HS-27A (cell line): ENCODE data around the gene ACTR3C.

Experiments
- DNase-seq: peaks from one replicate; pipeline ENCODE4 v3.0.0-alpha.2; 2012; ENCODE audit warnings: low read depth, missing footprints

ACTR3C gene

DNA sequence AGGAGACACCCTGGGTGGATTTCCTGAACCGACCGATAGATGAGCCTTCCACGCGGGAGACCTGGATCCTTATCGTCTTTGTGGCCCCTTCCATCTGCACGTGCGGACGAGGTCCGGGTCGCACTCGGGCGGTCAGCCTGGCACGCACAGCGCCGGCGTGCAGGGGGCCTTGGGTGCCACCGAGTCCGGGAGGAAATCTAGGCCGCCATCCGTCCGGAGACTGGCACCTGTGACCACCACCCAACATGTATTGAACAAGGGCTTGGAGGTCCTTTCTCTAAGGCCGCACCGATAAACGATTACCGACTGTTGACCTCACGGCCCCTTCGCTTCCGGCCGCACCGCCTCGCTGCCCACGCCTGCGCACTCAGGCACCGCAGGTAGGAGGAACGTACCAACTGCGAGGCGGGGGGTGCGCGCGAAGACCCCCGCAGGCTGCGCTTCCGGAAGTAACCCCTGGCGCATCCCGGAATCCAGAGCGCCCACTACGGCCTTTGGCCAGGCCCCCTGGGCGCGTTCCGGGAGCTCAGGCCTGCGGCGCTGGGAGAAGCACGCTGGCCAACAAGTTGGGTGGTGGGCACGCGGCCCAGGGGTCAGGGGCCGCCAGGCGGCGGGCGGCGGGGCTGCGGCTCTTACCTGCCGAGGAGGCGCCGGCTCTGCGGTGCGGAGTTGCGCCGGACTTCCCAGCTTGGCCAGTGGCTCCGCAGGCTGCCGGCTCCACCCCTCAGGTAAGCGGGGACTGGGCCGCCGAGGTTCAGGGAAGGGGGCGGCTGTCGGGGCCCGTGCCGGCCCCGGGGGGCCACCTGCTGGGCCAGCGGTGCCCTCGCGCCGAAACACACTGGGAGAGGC is at the start of gene ACTR3C, which contains the start of gene LRRC61:
Gene ACTR3C (minus strand): TSS at position 713 of the 849 bp plus-strand sequence. CDS start 28,249 bp downstream, outside the sequence.
Gene LRRC61 (plus strand): TSS at position 523 of the 849 bp plus-strand sequence. CDS start 13,507 bp downstream, outside the sequence.
- DNase-seq, result no peak

- no peak for DNase-seq
These were observed 49.1 kb upstream of the ACTR3C start for GRCh38 chr7:150372271-150373048.

DNA sequence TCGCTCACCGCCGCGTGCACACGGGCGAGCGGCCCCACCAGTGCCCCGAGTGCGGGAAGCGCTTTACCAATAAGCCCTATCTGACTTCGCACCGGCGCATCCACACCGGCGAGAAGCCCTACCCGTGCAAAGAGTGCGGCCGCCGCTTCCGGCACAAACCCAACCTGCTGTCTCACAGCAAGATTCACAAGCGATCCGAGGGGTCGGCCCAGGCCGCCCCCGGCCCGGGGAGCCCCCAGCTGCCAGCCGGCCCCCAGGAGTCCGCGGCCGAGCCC is 48.6 kb upstream of the ACTR3C start:
- no peak for DNase-seq

GRCh38 chr7:150371131-150371995 is 48.0 kb upstream of the ACTR3C start:
- no peak for DNase-seq

- DNase-seq, result no peak
These were observed 47.3 kb upstream of the ACTR3C start for GRCh38 chr7:150370612-150371071.

DNA sequence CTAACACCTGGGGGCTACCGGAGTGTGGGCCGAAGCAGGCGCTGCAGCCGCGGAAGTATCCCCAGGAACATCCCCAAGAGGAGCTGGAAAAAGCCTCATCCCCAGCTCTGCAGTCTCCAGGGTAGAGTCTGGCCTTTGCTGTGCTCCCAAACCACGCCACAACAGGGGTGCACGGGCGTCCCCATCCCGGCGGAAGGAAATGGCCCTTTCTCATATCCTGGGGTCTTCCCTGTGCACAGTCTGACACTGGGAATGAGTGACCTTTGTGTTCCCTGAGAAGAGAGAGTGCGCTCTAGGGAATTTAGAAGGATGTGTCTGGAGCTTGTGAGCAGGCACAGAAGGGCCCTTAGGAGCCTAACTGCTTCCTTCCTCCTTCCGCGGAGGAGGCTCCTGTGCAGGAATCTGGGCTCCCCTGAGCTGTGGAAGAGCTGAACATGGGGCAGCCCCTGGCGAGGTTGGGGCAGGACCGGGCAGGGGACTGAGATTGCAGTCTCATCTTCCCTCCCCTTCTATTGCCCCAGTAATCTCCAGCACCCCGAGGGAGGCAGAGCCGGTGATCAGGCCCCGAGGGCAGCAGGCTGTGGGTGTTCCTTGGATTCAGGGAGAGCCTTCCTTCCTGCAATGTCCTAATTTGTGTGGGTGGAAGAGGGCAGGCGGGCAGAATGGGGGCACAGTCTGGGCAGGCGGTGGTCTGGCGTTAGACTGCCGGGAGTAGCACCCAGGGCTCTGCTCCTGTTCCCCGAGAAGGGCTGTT is 46.6 kb upstream of the ACTR3C start:
- no peak for DNase-seq

GRCh38 chr7:150368884-150369747 is 45.8 kb upstream of the ACTR3C start:
- no peak for DNase-seq

DNA sequence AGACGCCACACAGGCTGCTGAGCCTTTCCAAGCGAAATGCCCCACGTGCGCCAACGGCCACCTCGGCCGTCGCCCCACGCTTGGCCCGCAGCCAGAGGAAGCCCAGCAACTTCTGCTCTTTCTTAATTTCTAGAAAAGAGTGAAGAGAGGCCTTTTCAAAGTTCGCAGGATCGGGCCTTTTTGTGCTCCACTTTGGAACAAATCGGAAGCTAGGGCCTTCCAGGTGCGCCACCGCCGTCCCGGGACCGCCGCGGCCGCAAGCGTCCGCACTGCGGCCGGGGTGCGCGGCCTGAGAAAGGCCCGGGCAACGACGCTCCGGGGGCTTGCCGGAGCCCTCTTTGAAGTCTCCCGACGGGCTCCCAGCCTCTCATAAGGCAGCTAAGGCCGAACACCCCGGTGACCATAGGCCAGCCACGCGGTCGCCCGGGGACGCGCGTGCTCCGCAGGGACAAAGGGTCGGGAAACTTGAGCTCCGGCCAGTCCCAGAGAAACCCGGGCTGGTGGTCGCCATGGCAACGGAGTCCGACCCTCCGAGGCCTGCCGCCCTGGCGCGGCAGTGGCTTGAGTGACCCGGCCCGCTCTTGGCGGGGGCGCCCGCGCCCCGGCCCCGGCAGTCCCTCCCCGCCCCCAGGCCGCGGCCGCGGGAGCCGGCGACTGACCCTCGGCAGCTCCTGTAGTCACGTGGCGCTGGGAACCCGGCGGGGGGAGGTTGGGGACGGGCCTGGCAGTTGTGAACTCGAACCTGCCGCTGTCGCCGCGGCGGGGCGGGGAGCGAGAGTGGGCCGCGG is 44.9 kb upstream of the ACTR3C start, which contains the start of gene REPIN1:
Gene REPIN1 (plus strand): TSS at position 727 of the 788 bp plus-strand sequence. CDS start 890 bp downstream, outside the sequence.
- no peak for DNase-seq

GRCh38 chr7:150367677-150368095 is 44.3 kb upstream of the ACTR3C start:
- DNase-seq, result no peak

DNA sequence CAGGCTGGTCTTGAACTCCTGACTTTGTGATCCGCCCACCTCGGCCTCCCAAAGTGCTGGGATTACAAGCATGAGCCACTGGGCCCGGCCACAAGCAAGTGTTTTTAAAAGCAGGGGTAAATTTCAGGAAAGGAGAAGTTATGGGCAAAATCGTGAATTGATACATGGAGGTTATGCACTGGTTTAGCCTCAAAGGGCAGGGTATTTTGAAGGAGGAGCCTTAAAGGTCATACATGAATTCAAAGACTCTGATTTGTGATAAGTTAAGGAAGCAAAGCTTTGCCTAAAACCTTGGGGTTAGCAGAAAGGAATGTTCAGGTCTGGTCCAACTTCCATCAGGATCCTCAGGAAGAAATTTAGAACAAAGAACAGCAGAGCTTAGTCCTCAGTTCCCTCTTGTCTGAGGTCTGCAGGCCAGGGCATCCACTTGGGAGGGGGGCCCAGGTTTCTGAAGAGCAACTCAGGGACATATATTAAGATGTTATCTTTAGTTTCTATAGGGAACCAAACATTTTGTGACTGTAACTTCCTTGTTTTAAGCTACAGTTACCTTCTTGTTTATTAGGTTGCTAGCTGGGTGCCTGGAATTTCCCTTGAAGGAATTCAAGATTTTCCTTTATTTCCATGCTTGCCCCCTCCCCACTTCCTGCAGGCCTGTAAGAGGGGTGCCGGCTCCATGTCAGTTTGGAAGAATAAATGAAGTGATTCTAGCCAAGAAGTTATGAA is 42.5 kb upstream of the ACTR3C start:
- DNase-seq, result no peak

DNA sequence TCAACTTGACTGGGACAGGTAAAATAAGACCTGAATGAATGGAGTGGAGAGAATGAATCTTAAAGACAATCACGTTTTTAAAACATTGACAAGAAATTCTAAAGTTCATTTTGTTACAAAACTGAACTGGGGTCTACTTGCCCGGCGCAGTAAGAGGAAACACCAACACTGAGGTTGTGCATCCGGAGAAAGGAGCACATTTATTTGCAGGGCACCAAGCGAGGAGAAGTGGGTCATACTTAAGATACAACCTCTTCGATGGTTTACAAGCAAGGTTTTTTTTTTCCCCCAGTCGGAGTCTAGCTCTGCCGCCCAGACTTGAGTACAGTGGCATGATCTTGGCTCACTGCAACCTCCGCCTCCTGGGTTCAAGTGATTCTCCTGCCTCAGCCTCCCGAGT is 41.8 kb upstream of the ACTR3C start:
- DNase-seq, result no peak

DNA sequence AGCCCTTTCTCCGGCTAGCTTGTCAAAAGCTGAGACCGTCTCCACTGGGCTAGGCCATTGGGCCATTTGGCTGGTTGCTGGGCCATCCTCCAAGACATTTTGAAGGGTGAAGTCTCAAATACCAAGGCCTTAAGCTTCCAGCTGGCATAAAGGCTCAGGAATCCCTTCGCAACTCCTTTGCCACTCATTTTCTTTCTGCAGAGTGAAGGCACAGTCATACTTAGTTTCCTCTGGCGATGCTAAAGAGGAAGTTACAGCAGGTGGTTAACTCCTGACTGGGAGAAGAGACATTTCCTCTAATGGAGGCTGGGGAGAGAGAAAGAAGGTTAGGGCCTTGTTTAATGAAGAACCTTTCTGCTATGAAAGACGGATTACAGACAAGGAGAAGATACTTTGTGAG is 40.5 kb upstream of the ACTR3C start:
- no peak for DNase-seq

DNA sequence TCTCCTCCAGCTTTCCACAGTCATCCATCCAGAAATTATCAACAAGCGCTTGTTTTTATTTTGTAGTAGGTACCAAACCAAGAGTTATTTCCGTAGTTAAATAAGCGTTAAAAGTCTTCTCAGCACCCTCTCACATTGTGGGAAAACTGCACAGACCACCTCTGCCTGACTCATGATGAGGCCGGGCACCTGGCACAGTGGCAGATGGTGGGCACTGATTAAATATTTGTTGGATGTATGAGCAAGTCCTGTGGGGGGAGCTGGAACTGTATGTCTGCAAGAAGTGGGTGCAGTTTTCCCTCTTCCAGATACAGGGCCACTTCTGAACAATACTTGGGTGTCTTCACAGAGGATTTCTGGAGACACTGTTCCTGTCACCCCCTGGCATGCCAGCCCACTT is 40.0 kb upstream of the ACTR3C start:
- no peak for DNase-seq

DNA sequence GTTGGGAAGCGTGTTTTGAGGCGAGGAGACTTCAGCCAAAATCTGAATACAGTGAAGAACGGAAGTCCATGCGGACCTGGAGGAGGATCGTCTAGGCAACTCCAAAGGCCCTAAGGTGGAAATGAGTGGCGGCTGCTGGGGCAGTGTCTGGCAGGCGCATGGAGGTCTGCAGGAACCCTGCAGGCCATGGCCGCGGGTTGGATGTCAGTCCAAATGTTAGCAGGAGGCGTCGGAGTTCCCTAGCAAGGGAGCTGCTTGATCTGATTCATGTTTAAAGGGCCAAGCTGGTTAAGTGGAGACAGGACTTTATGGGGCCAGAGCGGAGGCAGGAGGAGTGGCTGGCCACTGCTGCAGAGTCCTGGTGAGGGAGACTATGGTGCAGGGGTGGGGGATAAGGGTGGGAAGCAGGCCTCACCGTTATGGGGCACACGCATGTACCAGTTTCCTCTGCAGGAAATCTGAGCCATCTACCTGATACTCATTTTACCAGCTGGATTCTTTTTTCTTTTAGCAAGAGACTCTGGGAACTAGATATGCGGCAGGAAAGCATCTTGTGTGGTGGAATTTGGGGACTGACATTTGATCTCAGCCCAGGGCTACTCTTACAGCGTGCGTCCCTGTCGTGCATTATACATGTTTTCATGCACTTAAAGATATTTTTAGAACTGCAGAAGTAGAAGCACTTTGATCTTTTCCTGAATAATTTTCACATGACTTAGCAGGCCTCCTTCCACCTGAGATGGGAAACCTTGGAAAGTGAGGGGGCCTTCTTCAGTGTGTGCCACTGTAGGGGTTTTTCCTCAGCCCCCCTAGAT is 38.7 kb upstream of the ACTR3C start:
- no peak for DNase-seq

GRCh38 chr7:150361402-150361801 is 38.1 kb upstream of the ACTR3C start:
- no peak for DNase-seq

DNA sequence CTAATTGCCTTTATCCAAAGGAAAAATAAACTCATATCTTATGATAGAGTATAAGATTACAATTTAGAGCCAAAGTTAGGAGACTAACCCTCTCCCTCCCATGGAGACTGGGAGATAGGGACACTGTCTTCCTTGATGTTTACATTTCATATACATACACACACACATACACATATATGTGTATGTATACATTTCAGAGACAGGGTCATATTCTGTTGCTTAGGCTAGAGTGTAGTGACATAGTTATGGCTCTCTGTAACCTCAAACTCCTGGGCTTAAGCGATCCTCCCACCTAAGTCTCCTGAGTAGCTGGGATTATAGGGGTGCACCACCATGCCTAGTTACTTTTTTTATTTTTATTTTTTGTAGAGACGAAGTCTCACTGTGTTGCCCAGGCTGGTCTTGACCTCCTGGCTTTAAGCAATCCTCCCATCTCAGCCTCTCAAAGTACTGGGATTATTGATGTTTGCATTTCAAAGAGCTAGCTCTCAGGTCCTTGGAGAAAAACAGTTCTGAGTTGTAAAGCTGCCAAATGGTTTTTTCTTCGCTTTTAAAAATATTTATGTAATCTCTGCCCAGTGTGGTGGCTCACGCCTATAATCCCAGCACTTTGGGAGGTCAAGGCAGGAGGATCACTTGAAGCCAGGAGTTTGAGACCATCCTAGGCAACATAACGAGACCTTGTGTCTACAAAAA is 37.2 kb upstream of the ACTR3C start:
- no peak for DNase-seq
